Measurements from ENCODE around the gene UTP3.

GRCh38 chr4:70666369-70666768 is 22.0 kb upstream of the UTP3 start, which contains the start of gene JCHAIN:
- no peak for TF ChIP-seq CTCF (IDR thresholded peaks at IDR 0.05; ENCODE audit: extremely low read depth in 1 of 2, insufficient read depth in 1 of 2, low read depth in 1 of 2, low read length in 2 of 2)
- no peak for TF ChIP-seq POLR2A (IDR thresholded peaks at IDR 0.05; ENCODE audit: low read depth, low read length)

Measured in endothelial cell of umbilical vein (primary cell).